H4 (cell line): ENCODE results near the gene PLCB1. TPM values are rescaled to one million over a fixed set of nuclear protein-coding genes. Genes with fewer than 3 reads are reported as not detected.
"Not testable (repeated sequence)": the region's sequence is repeated elsewhere in the genome, so short reads cannot be mapped to it uniquely, and the experiment has no call there.

Experiments used
- DNase-seq: peaks from one replicate; pipeline ENCODE4 v3.0.0-alpha.2; 2015; ENCODE audit warnings: low spot score
- total RNA-seq: library from RNA; depleted of rRNA; stranded (reverse); fragments of >200 nt; shearing (Covaris generic); gene quantifications from 2 replicates; pipeline ENCODE4 v1.2.3, GENCODE V29; 2014

The PLCB1 gene
- total RNA-seq, 1 experiment from 2014 or later = 9.0 TPM

DNA sequence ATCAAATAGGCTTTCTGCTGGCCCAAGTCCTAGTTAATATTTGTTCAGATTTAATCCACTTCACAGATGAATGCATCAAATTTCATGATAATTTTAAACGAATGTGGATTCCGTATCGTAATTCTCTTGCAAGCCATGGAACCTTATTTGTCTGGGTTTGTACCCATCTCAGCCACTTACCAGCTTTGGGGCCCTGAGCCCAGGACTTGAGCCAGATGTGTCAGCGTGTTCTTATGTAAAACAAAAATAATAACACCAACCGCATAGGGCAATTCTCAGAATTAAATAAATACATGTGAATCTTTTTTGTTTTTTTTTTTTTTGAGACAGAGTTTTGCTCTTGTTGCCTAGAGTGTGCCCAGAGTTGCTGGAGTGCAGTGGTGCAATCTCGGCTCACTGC lies 654.3 kb downstream of the PLCB1 start:
- no peak for DNase-seq

DNA sequence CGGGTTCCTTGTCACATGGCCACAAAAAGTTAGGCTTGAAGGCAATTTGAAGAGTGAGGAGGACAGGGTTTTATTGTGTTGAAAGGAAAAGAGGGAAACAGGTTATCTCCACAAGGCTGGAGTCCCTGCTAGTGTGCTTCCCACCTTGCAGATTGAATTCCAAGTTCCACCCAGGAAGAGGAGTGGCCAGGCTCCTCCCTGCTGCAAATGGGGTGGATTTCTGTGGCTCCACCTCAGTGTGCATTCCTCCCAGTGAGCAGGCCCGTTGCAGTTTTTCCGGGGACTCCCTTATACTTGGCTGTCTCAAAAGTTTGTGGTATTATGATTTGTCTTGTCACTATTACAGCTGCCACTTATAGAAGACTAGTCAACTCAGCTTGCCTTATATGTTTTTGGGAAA lies 655.0 kb downstream of the PLCB1 start:
- DNase-seq = no peak

DNA sequence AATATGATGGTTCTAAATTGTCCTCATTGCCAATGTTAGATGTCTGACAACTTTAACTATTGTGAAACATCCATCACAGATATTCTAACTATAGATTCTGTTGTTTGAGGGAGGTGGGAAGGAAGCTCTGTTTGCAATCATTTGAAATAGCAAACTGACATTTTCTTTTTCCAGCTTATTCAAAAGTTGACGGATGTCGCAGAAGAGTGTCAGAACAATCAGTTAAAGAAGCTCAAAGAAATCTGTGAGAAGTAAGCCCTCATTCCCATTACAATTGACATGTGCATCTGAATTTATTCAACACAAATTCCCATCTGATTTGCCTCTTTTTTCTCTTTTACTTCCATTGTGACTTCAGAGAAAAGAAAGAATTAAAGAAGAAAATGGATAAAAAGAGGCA lies 656.2 kb downstream of the PLCB1 start:
- DNase-seq = no peak

DNA sequence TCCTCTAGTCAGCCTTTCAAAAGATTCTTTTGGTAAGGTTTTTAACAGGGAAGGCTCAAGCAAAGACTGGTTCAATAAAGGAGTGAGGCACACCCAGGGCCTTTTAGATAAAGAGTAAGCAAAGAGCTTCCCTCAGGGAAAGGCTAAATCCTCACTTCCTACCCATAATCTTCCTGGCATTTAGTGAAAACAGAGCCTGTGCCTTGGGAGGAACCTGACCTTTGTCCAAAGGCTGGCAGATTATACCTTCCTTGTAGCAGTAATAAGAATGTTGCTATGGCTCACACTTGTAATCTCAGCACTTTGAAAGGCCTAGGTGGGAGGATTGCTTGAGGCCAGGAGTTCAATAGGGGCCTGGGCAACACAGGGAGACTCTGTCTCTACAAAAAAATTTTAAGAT lies 656.8 kb downstream of the PLCB1 start:
- DNase-seq = no peak

DNA sequence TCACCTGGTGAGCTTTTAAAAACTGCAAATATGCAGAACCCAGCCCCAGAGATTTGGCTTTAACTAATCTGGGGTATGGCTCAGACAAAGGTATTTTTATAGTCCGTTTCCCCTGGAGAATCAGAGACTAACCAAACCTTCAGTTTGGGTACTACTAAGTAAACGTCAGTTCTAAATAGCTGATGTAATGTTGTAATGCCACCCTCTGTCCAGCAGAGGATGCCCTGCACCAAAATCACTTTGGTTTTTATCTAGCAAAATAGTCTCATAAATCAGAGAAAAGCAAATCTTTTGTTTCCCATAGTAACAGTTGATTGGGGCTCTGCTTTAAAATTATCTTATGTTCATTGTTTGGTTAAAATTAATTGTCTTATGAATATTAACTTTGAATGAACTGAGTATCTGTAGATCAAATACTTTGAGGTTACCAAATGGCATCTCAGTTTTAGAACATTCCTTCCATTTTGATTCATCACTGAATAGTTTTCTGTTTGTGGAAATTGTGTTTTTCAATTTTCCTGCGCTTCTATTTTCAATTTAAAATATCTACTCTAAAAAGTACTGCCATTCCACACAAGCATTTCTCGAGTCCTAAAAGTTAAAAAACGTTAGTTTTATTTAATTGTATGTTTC lies 658.5 kb downstream of the PLCB1 start:
- DNase-seq = peak; percentile 36

DNA sequence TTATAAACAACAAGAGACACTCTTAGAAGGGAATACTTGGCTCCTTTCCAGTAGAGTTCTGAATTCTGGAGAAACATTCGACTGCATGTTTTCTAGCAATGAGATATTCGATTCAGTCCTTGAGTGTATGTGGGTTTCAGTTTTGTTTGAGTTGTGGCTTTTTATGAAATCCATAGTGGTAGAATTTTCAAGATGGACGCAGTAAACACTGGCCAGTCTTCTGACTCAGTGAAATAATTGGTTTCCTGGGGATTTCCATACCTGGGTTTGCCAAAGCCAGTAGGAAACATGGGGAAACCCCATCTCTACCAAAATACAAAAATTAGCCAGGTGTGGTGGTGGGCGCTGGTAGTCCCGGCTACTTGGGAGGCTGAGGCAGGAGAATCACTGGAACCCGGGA lies 663.3 kb downstream of the PLCB1 start:
- DNase-seq = no peak

DNA sequence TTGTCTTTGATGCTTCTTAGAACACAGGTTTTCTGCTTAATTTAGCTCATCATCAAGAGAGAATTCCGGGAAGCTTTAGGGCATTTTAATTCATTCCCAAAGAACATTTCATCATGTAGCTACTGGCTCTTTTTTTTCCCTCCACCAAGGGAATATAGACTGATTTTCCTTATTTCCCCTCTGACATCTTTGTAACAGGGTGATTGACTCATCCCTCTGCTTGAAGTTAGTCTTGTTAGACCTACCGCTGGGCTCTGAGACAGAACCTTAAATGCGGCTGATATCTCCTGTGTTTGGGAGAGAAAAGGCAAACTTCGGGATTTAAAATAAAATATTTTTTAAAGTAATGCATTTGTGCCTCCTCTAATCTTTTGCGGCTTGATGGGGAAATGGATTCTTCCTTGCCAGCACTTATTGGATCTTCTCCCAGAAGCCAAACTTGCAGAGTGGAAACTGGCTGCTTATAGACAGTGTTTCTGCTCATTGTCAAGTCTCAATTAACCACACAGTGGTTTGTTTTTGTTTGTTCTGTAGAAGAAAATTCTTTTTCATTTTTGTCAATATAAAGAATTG lies 664.1 kb downstream of the PLCB1 start:
- no peak for DNase-seq

DNA sequence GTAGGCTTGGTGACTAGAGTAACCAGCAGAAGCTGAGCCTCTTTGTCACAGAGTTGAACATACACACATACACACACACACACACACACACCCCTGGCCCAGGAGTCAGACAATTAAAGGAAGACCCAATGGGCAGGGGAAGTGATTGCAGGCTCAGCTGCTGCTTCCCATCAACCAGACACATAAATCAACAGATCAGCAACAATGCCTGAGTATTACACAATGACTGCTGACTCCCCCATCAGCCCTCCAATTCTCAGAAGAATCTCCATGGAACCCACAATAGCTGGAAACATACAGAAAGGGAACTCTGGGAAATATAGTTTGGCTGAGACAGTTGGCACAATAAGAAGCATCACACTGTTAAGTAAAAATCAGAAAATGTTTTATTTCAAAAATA lies 666.4 kb downstream of the PLCB1 start:
- no peak for DNase-seq

DNA sequence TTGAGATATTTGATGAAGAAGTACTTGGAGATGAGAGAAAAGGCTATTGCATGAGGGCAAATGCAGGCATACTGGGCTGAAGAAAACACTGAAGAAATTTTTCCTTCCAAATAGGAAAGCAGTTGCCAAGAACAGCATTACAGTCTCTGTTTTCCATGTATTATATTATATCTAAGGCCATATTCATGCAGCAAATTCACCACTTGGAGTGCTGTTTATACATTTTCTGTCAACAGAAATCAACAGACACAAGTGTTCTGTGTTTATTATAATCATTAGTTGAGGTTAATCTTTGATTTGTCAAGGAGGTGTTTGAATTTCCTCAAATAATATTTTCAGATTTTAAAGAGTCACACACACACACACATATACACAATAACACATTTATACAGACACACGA lies 668.0 kb downstream of the PLCB1 start:
- DNase-seq = no peak

DNA sequence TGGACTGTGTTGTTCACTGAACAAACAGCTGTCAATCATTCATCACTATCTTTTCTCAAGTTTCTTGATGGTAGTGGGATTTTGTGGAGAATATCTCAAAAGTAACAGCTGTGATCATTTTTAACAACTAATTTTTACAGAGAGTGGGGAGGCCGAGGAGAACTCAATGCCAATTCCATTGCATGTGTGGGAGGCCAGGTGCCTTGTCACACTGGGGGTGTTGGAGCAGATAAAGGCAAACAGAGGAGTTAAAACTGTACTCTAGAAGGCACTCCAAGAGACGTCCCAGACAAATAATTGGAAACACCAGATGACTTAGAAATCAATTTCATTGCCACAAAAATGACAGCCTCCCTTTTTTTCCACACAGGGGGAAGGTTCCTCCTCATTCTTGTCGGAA lies 669.6 kb downstream of the PLCB1 start:
- DNase-seq = no peak

DNA sequence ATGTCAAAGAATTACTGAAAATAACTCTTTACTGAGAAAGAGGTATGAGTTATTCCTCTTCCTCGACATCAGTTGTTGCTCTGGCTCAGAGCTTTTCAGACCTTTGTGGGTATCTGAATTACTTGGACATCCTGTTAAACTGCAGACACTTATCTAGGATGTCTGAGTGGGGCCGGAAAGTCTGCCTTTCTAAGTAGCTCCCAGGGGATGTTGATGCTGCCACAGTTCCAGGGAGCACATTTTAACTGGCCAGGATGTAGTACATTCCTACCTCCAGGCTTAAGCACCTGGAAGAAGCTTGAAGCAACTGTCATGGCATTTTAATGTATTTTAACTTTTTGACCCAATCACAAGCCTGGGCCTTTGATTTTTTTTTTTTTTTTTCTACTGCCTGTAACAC lies 671.0 kb downstream of the PLCB1 start:
- no peak for DNase-seq

DNA sequence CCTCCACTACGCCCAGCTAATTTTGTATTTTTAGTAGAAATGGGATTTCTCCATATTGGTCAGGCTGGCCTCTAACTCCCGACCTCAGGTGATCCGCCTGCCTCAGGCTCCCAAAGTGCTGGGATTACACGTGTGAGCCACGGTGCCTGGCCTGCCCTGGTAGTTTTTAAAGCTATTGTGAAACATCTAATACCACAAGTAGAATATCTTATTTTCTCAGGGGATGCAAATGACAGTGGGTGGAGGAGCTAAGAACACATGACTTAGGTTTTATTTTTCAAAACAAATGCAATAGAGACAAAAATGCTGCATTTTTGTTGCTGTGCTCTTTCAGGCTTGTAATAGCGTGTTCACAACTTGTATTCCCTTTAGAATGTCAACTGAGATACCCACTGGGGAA lies 671.9 kb downstream of the PLCB1 start:
- DNase-seq = no peak

DNA sequence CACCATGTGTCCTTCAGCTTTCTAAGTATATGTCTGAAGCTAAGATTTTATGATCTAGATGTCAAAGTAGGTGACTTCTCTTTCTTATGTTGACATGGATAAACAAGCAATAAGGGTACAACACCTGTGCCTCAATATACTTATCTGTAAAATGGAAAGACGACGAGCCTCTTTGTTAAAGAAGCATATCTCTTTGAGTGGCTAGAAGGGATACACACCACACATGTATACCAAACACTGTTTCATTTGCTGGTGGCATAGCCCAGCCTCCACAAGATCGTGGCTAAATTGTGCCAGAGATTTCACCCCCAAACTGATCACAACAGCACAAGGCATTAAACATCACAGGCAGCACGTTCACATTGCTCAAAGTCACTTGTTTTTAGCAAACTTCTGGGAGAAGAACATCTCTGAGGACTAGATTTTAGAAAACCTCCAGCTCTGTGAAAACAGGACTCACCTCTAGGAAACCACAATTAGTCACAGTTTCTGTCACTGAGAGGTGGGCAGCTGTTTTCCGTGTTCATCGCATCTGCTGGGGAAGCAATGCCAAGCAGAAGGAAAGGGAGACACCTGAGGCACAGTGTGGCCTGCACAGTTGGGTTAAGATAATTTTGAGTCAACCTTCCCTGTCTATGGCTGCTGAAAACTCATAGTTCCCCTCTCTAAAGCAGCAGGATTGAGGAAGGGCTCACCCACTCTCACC lies 673.8 kb downstream of the PLCB1 start:
- DNase-seq = no peak

DNA sequence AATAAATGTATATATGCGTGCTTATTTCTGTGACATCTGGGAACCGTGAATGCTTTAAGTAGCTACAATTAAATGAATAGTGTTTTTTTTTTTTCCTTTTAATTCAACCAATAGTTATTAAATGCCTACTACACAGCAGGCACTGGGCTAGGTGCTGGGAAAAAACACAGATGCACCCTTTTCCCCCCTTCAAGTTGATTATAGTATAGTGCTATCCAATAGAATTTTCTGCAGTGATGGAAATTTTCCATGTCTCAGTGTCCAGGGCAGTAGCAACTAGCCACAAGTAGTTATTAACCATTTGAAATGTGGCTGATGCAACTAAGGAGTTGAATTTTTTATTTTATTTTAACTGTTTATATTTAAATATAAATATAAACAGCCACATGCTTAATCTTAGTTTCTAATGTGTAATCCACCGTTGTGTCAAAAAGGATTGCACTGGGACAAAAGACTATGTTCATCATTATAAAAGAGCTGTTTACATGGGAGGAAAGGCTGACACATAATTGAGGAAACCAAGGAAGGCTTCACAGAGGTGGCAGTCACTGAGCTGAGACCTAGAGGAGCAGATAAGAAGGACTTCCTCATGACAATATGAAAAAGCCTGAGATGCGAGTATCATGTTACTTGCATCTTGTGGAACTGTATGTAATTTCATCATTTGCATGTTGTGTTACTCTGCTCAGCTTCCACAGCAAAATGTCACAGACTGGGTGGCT lies 675.6 kb downstream of the PLCB1 start:
- no peak for DNase-seq

DNA sequence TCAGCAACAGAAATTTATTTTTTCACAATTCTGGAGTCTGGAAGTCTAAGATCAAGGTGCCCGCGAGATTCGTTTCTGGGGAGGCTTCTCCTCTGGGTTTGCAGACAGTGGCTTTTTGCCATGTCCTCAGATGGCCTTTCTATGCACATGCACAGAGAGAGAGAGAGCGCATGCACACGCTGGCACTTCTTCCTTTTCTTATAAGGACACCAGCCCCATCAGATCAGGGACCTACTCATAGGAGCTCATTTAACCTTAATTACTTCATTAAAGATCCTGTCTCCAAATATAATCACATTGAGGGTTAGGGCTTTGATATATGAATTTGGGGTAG lies 676.1 kb downstream of the PLCB1 start:
- DNase-seq = no peak

DNA sequence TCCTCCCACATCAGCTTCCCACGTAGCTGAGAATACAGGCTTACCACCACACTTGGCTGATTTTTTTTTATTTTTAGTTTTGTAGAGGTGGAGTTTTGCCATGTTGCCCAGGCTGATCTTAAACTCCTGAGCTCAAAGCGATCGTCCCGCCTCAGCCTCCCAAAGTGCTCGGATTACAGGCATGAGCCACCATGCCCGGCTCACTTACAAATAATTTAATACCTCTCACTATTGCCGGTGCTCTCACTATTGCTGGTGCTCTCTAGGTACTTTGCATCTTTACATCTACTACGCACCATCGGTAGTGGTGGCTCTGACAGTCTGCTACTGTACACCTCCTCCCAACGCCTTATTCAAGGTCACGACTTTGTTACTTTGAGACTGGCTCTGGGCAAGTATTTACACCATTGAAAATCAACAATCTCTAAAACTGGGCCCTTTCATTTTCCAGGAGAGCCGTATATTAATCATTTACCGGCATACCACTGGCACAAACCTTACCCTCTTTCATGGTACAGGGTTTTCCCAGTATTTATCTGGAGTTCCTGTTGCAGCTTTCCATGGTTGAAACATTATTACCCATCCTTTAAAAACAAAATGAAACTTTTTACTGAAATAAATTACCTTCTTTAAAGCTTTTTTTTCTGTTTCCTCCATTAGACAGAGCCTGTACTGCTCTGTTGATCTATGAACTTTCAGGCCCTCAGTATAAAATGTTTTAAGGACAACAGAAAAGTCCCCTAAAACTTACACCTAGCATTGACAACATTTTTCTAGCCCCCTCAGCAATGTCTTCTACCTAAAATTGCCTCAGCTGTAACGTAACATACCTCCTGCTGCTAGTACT lies 677.3 kb downstream of the PLCB1 start:
- no peak for DNase-seq

DNA sequence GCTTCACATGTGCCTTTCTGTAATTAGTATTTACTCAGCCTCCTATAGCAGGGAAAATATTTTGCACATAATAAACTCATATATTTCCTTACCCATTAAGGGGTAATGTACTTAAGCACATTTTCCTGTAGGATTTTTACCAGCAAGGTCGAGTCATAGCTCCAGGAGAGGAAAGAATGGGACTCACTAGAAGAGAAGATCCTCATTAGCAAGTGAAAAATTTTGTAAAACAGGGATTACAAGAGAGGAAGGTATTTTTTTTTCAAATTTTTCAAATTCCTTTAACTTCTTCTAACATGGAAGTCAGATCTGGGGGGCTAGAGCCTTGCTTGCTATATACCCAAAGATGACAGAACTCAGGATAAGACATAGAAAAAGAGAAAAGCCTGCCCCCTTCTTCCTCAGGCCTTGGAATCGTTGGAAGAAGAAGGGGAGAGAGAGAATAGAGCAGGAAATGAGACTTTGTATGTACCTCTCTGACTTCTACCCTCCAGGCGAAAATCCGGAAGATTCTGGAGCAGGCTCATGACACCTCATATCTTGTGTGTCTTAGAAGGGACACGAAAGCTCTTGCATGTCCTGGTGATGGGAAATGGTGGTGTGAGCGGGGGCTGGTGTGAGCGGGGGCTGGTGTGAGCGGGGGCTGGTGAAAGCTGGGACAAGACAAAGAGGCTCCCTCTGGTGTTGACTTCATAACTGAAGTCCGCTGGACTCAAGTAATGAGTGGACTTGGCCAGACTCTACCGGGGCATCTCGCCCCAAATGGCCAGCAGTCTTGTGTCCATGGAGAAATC lies 679.9 kb downstream of the PLCB1 start:
- DNase-seq = no peak

DNA sequence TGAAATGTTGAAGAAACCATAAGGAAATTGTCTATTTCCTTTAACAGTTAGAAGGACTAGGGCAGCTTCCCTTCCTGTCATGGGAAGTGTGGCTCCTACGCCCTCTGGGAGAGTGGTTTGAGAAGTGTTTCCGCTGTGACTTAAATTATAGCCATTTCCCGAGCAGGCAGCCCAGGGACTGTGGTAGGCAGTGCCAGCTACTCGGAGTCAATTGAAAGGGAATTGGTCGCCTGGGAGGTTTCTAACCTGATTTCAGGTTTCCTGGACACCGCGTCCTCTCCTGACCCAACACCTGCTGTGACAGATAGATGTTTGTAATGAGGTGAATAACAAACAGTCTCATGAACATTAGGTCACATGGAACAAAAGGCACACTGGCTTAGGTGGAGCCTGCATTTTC lies 680.8 kb downstream of the PLCB1 start:
- DNase-seq = no peak

DNA sequence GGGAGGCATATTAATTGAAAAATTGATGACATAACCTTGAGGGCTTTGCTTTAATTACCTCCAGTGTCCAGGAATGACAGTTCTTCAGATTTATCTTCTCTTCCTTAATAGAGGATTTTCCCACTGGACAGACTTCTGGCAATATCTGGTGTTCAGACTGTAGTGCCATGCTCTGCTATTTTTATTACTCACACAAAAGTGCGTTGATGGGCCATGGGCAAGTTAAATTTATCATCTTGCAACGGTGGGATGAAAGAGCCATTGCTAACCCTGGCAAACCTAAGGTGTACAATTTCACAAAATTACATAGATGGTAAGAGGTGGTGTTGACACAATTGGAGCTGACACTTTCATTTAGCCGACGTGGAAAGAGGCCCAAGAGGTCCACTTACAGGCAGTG lies 683.1 kb downstream of the PLCB1 start:
- DNase-seq = no peak

DNA sequence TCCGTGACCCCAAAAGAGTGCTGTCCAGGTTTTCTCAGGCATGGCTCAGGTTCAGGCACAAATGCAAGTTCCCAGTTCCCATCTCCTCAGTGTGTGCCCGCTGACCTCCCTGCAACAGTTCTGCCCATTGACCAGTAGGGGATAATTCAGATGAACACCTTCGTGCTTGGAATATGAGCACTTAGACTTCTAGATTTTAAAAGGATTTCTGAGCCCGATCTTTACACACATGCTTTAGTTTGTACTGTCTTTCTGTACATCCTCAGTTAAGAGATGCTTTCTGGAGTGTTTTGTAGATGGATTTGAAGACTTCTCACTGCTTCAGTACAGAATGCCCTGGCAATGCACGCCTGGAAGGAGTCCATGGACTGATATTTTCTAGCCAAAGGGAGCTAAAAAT lies 697.2 kb downstream of the PLCB1 start:
- no peak for DNase-seq

DNA sequence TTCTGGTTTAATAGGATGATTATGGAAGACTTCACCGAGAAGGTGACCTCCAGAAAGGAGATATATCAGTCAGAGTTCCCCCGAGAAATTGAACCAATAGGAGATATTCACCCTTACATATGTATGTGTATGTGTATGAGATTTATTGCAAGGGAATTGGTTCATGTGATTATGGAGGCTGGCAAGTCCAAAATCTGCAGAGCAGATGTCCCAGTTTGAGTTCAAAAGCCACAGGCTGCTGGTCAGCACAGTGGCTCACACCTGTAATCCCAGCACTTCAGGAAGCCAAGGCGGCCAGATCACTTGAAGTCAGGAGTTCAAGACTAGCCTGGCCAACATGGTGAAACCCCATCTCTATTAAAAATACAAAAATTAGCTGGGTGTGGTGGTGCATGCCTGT lies 702.2 kb downstream of the PLCB1 start:
- DNase-seq = not testable (repeated sequence)
